Right lobe of liver (tissue), 4 donors: ENCODE results near the gene ZIC5.

Source experiments
- POLR2A ChIP-seq: fragments of 450-650 bp; IDR thresholded peaks from one replicate; pipeline ENCODE4 v1.6.1; 2017; ENCODE audit warnings: antibody characterized with exemption, mild to moderate bottlenecking
- TF ChIP-seq, protein P1 (sequence below), 4 donors: fragments of 200-600 bp in 3 of 4; fragments of 450-650 bp in 1 of 4; IDR thresholded peaks; one replicate each; pipeline versions ENCODE4 v1.5.1 to v1.8.0; 2016 to 2022; ENCODE audit warnings: antibody characterized with exemption in 4 of 4, mild to moderate bottlenecking in 2 of 4
- donor health status: DM: no; HTN: no; CAD: no.
- donor health status: DM: no; HTN: no; CAD: no.
- donor health status: DM: no; HTN: yes; CAD: no.

DNA sequence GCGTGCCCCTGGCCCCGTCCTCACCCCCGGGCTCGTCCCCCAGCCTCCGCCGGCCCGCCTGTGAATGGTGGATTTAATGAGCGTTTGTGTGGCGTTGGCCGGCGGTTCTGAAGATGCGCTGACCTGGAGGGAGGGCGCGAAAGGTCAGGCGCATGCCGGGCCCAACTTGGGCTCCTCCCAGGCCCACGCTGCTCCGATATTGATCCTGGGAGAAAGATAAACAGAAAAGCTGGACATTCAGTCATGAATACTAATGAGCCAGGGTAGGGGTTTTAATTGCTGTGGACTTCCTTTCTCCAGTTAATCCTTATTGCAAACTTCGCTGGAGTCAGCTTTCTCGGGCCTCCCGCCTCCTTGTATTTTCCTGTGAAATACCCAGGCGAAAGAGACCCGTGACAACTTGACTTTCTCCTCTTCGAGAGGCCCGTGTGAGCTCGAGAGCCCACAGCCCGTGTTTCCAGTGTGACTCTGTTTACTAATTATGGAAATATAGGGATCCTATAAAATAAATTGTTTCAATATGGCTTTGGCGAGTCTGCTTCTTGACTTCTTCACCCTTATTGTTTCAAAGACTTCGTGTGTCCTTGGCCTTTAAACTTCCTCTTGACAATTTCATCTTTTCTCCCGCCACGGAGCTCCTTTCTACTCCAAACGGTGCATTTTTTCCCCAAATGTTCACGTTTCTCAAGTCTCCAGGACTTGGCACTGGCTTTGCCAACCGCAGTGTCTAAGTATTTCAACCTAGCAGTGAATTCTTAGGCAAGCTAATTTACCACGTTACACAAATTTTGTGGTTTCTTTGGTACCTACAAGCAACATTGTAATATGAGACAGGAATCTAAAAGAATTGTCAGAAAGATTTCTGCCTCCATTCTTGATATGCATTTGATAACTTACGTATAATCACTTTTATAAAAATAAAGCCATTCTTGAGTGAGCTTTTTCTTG, 20.5 kb upstream of the ZIC5 start:
- TF ChIP-seq, protein P1, sequence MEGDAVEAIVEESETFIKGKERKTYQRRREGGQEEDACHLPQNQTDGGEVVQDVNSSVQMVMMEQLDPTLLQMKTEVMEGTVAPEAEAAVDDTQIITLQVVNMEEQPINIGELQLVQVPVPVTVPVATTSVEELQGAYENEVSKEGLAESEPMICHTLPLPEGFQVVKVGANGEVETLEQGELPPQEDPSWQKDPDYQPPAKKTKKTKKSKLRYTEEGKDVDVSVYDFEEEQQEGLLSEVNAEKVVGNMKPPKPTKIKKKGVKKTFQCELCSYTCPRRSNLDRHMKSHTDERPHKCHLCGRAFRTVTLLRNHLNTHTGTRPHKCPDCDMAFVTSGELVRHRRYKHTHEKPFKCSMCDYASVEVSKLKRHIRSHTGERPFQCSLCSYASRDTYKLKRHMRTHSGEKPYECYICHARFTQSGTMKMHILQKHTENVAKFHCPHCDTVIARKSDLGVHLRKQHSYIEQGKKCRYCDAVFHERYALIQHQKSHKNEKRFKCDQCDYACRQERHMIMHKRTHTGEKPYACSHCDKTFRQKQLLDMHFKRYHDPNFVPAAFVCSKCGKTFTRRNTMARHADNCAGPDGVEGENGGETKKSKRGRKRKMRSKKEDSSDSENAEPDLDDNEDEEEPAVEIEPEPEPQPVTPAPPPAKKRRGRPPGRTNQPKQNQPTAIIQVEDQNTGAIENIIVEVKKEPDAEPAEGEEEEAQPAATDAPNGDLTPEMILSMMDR (IDR thresholded peaks at IDR 0.05), result no peak
- TF ChIP-seq POLR2A, result no peak
